Peyer's patch (tissue), 4 donors: ENCODE data around the gene PLK3.

Experiments used
- CTCF ChIP-seq, 6 experiments: fragments of 450-650 bp in 4 of 6; fragments of 200-600 bp in 2 of 6; sonication (generic) in 1 of 6; IDR thresholded peaks; one replicate each; pipeline ENCODE4 v1.5.1; 2017 to 2019; ENCODE audit warnings: antibody characterized with exemption in 6 of 6, mild to moderate bottlenecking in 3 of 6, moderate library complexity in 1 of 6
- POLR2A ChIP-seq, 2 donors: fragments of 450-650 bp; IDR thresholded peaks; one replicate each; pipeline ENCODE4 v1.5.1; 2017; ENCODE audit warnings: antibody characterized with exemption in 2 of 2, mild to moderate bottlenecking in 2 of 2, moderate library complexity in 2 of 2

- TF ChIP-seq CTCF (IDR thresholded peaks at IDR 0.05): peak in 1 of 6 experiments; percentile 13
- TF ChIP-seq POLR2A (IDR thresholded peaks at IDR 0.05): no peak
Observed at GRCh38 chr1:44820328-44821239, 20.4 kb downstream of the PLK3 start.
